ENCODE measurements around the gene FHIP1B. TPM values are rescaled to one million over a fixed set of nuclear protein-coding genes. Genes with fewer than 3 reads are reported as not detected.

The FHIP1B gene
- total and polyA plus RNA-seq, 2 donors from 2014 or later, result 35.1 to 42.5 TPM

DNA sequence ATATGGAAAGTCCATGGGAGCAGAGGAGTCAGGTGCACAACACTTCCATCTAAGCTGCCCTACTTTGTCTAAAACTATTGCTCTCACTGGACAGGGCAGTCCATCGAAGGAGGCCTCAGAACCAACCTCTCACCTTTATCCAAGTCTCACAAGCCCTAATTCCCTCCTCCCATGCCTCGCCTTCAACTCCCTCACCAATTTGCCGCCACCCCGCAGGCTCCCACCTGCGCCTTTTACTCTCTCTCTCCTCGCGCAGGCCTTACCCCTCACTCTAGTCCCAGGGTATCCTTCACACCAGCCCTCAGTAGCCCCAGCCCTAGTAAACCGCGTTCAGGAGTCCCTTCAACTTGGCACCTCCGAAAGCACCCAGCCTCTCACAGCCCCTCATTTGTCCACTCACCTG lies 451 bp downstream of the FHIP1B start:
- no peaks in the 10 kb centered on the region for H3K9me3 ChIP-seq (ENCODE audit: control insufficient read depth in 2 of 3, insufficient read depth in 1 of 3, low read length in 3 of 3)
- FAIRE-seq (no peak), DNase-seq (no peak)
- H3K4me3 ChIP-seq (ENCODE audit: low read length in 3 of 3), result peak overlapping the region; percentile 94 to 98 (median 97)
- TF ChIP-seq, protein P1, sequence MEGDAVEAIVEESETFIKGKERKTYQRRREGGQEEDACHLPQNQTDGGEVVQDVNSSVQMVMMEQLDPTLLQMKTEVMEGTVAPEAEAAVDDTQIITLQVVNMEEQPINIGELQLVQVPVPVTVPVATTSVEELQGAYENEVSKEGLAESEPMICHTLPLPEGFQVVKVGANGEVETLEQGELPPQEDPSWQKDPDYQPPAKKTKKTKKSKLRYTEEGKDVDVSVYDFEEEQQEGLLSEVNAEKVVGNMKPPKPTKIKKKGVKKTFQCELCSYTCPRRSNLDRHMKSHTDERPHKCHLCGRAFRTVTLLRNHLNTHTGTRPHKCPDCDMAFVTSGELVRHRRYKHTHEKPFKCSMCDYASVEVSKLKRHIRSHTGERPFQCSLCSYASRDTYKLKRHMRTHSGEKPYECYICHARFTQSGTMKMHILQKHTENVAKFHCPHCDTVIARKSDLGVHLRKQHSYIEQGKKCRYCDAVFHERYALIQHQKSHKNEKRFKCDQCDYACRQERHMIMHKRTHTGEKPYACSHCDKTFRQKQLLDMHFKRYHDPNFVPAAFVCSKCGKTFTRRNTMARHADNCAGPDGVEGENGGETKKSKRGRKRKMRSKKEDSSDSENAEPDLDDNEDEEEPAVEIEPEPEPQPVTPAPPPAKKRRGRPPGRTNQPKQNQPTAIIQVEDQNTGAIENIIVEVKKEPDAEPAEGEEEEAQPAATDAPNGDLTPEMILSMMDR (IDR thresholded peaks at IDR 0.05; ENCODE audit: borderline replicate concordance, extremely low read depth, insufficient read depth), result no peak
- intact Hi-C loops (cut with DNase I), result no loop called here
- no peaks in the 10 kb centered on the region for H3K36me3 ChIP-seq (ENCODE audit: control insufficient read depth in 2 of 3, insufficient read depth in 3 of 3, low read length in 3 of 3)
- H3K9ac ChIP-seq (ENCODE audit: low read length in 3 of 3), result peak overlapping the region; percentile 59 to 96 (median 90)
- no peaks in the 10 kb centered on the region for H3K27me3 ChIP-seq (ENCODE audit: control insufficient read depth, insufficient read depth, low read length)
- H3K27ac ChIP-seq (ENCODE audit: low read depth in 2 of 2, low read length in 2 of 2), result peak overlapping the region; percentile 83 to 85
- H3K4me1 ChIP-seq (ENCODE audit: control insufficient read depth in 2 of 3, insufficient read depth in 2 of 3, low read depth in 1 of 3, low read length in 3 of 3), result peaks cover 0 to 7% (median 0%) of the 10 kb centered on the region in 3 donors

DNA sequence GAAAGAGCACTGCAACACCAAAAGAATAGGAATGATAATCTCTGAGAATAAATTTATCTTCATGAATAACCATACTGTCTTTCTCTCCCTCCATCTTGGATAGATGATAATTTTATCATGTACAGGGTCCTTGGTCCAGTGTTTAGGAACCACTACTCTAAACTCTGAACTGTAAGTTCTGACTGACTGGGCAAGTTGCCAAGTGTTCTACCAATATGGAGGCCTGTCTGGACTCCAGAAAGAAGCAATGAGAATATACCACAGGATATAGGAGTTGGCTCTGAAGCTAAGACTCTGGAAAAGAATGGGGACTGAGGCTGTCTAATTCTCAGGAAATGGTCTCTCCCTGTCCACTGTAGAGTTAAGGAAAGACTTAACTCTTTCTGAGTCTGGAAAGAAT lies 1.5 kb downstream of the FHIP1B start:
- FAIRE-seq, result no peak

DNA sequence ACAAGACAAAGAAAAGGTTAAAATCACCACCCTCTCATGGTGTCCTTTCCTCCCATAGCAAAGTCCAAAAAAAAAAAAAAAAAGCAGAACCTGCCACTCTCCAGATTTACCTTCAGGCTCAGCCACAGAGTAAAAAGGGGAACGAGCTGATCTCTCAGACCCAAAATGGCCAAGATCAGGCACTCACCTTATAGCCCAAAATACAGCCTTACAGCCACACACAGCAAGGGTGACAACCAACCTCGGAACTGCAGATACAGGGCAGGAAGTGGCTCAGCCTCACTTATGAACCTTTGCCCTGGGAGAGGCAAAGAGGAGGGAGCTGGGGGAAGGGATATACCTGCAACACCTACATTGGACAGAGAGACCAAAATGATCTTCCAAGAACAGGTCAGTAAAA lies 4.5 kb downstream of the FHIP1B start:
- Histone ChIP-seq H3K9ac (ENCODE audit: low read length in 3 of 3) (no peak overlapping the region), H3K27me3 (ENCODE audit: control insufficient read depth, insufficient read depth, low read length) (no peaks in the 10 kb centered on the region), H3K27ac (ENCODE audit: low read depth in 2 of 2, low read length in 2 of 2) (peak overlapping the region in 1 of 2 donors; percentile 29), H3K4me3 (ENCODE audit: low read length in 3 of 3) (peak overlapping the region in 2 of 3 donors; percentile 4 to 32), H3K4me1 (ENCODE audit: control insufficient read depth in 2 of 3, insufficient read depth in 2 of 3, low read depth in 1 of 3, low read length in 3 of 3) (peaks cover 0 to 13% (median 7%) of the 10 kb centered on the region in 3 donors), H3K9me3 (ENCODE audit: control insufficient read depth in 2 of 3, insufficient read depth in 1 of 3, low read length in 3 of 3) (no peaks in the 10 kb centered on the region), H3K36me3 (ENCODE audit: control insufficient read depth in 2 of 3, insufficient read depth in 3 of 3, low read length in 3 of 3) (no peaks in the 10 kb centered on the region)
- DNase-seq (no peak), FAIRE-seq (no peak)
- intact Hi-C loops (cut with DNase I), result no loop called here
- TF ChIP-seq, protein P1 (IDR thresholded peaks at IDR 0.05; ENCODE audit: borderline replicate concordance, extremely low read depth, insufficient read depth), result no peak

More for the DNA sequence above, 1.5 kb downstream of the FHIP1B start:
- H3K4me3 ChIP-seq (ENCODE audit: low read length in 3 of 3), result peak overlapping the region in 2 of 3 donors; percentile 4 to 49
- no peaks in the 10 kb centered on the region for H3K36me3 ChIP-seq (ENCODE audit: control insufficient read depth in 2 of 3, insufficient read depth in 3 of 3, low read length in 3 of 3)
- no peaks in the 10 kb centered on the region for H3K27me3 ChIP-seq (ENCODE audit: control insufficient read depth, insufficient read depth, low read length)
- no peak overlapping the region for H3K9ac ChIP-seq (ENCODE audit: low read length in 3 of 3)
- H3K9me3 ChIP-seq (ENCODE audit: control insufficient read depth in 2 of 3, insufficient read depth in 1 of 3, low read length in 3 of 3), result no peaks in the 10 kb centered on the region
- no peak for DNase-seq
- TF ChIP-seq, protein P1 (IDR thresholded peaks at IDR 0.05; ENCODE audit: borderline replicate concordance, extremely low read depth, insufficient read depth), result no peak
- H3K27ac ChIP-seq (ENCODE audit: low read depth in 2 of 2, low read length in 2 of 2), result no peak overlapping the region
- intact Hi-C loops (cut with DNase I), result no loop called here
- peaks cover 0 to 7% (median 0%) of the 10 kb centered on the region in 3 donors for H3K4me1 ChIP-seq (ENCODE audit: control insufficient read depth in 2 of 3, insufficient read depth in 2 of 3, low read depth in 1 of 3, low read length in 3 of 3)

DNA sequence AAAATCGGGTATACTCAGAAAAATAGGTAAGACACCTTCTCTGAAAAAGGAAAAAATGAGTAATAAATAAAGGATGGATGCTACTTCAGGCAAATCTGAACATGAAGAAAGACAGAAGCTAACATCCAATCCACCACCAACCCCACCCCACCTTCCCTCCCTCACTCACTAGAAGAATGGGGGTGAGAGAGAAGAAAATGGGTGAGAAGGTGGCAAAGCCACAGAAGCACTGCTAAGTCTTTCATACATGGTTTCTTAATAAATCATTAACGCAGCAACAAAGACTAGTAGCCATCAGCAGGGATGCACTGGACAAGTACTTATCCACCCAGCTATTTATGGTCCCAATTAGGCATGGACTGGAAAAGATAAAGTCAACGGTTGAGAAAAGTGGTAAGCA lies 5.9 kb downstream of the FHIP1B start:
- Histone ChIP-seq H3K4me3 (ENCODE audit: low read length in 3 of 3) (no peak overlapping the region), H3K4me1 (ENCODE audit: control insufficient read depth in 2 of 3, insufficient read depth in 2 of 3, low read depth in 1 of 3, low read length in 3 of 3) (peaks cover 0 to 13% (median 2%) of the 10 kb centered on the region in 3 donors), H3K27ac (ENCODE audit: low read depth in 2 of 2, low read length in 2 of 2) (no peak overlapping the region), H3K9me3 (ENCODE audit: control insufficient read depth in 2 of 3, insufficient read depth in 1 of 3, low read length in 3 of 3) (no peaks in the 10 kb centered on the region), H3K36me3 (ENCODE audit: control insufficient read depth in 2 of 3, insufficient read depth in 3 of 3, low read length in 3 of 3) (peaks cover 0 to 10% (median 4%) of the 10 kb centered on the region in 3 donors), H3K9ac (ENCODE audit: low read length in 3 of 3) (no peak overlapping the region), H3K27me3 (ENCODE audit: control insufficient read depth, insufficient read depth, low read length) (no peaks in the 10 kb centered on the region)
- FAIRE-seq, result no peak
- intact Hi-C loops (cut with DNase I), result no loop called here
- TF ChIP-seq, protein P1 (IDR thresholded peaks at IDR 0.05; ENCODE audit: borderline replicate concordance, extremely low read depth, insufficient read depth), result no peak
- no peak for DNase-seq
